Measurements from ENCODE around the gene MCC.

MCC gene

GRCh38 chr5:113022661-113023060, 465.6 kb downstream of the MCC start:
- no peak for TF ChIP-seq CTCF (IDR thresholded peaks at IDR 0.05; ENCODE audit: extremely low read depth, insufficient read depth, missing control alignments)
- no peak for DNase-seq (ENCODE audit: low spot score)
- in situ Hi-C loops (cut with MboI; ENCODE audit: low pct_unique_long_range_greater_than_20kb, low sequenced_read_pairs, unreplicated experiment): no loop called here

DNA sequence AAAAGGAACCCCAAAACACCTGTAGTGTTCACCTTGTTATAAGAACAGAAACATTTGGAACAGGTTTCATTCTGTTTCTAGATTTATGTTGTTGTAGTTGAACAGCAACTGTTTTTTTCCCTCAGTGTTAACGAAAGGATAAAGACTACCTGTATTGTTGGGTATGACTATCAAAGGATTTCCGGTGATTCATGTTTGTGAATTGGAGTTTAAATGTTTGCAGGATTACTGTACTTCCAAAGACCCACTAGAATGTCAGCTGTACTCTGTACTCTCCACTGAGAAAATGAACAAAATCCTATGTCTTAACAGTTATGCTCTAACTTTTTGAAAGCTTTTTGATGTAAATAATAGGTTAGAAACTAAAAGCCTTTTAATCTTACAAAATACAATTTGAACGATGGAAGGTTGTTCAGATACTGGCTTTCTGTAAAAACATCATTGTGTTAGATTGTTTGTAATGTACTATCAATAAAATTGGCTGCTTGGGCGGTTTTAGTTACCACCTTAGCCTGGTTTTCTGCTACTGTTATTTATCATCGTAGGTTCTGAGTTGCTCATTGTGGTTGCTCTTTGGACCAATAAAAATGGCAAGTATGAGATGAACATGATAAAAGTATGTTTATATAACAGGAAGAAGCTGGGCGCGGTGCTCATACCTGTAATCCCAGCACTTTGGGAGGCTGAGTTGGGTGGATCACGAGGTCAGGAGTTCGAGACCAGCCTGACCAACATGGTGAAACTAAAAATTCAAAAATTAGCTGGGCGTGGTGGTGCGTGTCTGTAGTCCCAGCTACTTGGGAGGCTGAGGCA, 467.6 kb downstream of the MCC start:
- no peak for DNase-seq (ENCODE audit: low spot score)

GRCh38 chr5:113017881-113018635, 470.2 kb downstream of the MCC start:
- DNase-seq (ENCODE audit: low spot score): no peak
- in situ Hi-C loops (cut with MboI; ENCODE audit: low pct_unique_long_range_greater_than_20kb, low sequenced_read_pairs, unreplicated experiment): no loop called here
- TF ChIP-seq CTCF (IDR thresholded peaks at IDR 0.05; ENCODE audit: extremely low read depth, insufficient read depth, missing control alignments): no peak

More for the DNA sequence above, 467.6 kb downstream of the MCC start:
- in situ Hi-C loops (cut with MboI; ENCODE audit: low pct_unique_long_range_greater_than_20kb, low sequenced_read_pairs, unreplicated experiment): no loop called here
- TF ChIP-seq CTCF (IDR thresholded peaks at IDR 0.05; ENCODE audit: extremely low read depth, insufficient read depth, missing control alignments): no peak

DNA sequence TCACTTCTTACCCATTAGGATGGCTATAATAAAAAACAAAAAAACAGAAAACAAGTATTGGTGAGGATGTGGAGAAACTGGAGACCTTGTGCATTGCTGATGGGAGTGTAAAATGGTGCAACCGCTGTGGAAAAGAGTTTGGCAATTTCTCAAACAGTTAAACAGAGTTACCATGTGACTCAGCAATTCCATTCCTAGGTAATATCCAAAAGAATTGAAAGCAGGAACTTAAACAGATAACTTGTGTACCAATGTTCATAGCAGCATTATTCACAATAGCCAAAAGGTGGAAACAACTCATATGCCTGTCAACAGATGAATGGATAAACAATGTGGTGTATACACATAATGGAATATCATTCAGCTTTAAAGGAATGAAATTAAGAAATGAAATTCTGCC, 482.8 kb downstream of the MCC start:
- in situ Hi-C loops (cut with MboI; ENCODE audit: low pct_unique_long_range_greater_than_20kb, low sequenced_read_pairs, unreplicated experiment): no loop called here
- TF ChIP-seq CTCF (IDR thresholded peaks at IDR 0.05; ENCODE audit: extremely low read depth, insufficient read depth, missing control alignments): no peak
- DNase-seq (ENCODE audit: low spot score): no peak

- in situ Hi-C loops (cut with MboI; ENCODE audit: low pct_unique_long_range_greater_than_20kb, low sequenced_read_pairs, unreplicated experiment): no loop called here
- no peak for TF ChIP-seq CTCF (IDR thresholded peaks at IDR 0.05; ENCODE audit: extremely low read depth, insufficient read depth, missing control alignments)
- no peak for DNase-seq (ENCODE audit: low spot score)
These were observed 484.5 kb downstream of the MCC start for GRCh38 chr5:113003763-113004162.

DNA sequence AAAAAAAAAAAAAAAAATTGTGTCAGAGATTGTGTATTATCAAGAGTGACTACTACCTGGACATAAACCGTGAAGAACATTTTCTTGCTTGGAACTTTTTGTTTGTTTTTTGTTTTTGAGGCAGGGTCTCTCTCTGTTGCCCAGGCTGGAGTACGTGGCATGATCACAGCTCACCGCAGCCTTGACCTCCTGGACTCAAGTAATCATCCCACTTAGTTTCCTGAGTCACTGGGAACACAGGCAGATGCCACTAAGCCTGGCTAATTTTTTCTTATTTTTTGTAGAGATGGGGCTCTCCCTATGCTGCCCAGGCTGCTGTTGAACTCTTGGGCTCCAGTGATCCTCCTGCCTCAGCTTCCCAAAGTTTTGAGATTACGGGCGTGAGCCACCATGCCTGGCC, 485.8 kb downstream of the MCC start:
- no peak for DNase-seq (ENCODE audit: low spot score)
- TF ChIP-seq CTCF (IDR thresholded peaks at IDR 0.05; ENCODE audit: extremely low read depth, insufficient read depth, missing control alignments): no peak
- in situ Hi-C loops (cut with MboI; ENCODE audit: low pct_unique_long_range_greater_than_20kb, low sequenced_read_pairs, unreplicated experiment): no loop called here
